ENCODE measurements around the gene RAB31.

DNA sequence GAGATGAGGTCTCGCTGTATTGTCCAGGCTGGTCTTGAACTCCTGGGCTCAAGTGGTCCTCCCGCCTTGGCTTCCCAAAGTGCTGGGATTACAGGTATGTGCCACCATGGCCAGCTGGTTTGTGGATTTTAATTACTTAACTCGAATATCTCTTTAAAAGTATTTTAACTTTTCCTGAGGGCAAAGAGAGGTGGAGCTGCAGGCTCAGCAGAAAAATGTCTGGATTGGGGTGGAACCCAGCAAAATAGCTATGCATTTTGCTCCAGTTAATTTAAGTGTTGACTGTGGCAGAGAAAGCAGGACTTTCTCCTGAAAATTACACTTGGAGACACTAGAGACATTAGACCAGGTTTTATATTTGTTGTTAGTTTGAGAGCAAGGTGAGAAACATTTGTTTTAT lies 142.2 kb downstream of the RAB31 start:
- no peak for TF ChIP-seq GATA3 (IDR thresholded peaks at IDR 0.05; ENCODE audit: low read depth, low read length)
- no peak for TF ChIP-seq GATA2 (IDR thresholded peaks at IDR 0.05; ENCODE audit: low read depth, low read length)
